HL-60 (cell line): ENCODE measurements around the gene ZNF761.

Experiments used
- CTCF ChIP-seq: IDR thresholded peaks from one replicate; pipeline ENCODE4 v1.5.1; 2011; ENCODE audit warnings: low read length, control low read depth, inconsistent platforms; ENCODE audit not compliant: insufficient read depth
- POLR2AphosphoS5 ChIP-seq: IDR thresholded peaks from 2 replicates; pipeline ENCODE4 v1.6.1; 2012; ENCODE audit warnings: low read depth
- TF ChIP-seq, protein P1 (sequence below): IDR thresholded peaks from 2 replicates; pipeline ENCODE4 v1.6.1; 2012; ENCODE audit warnings: low read depth; ENCODE audit not compliant: insufficient replicate concordance

DNA sequence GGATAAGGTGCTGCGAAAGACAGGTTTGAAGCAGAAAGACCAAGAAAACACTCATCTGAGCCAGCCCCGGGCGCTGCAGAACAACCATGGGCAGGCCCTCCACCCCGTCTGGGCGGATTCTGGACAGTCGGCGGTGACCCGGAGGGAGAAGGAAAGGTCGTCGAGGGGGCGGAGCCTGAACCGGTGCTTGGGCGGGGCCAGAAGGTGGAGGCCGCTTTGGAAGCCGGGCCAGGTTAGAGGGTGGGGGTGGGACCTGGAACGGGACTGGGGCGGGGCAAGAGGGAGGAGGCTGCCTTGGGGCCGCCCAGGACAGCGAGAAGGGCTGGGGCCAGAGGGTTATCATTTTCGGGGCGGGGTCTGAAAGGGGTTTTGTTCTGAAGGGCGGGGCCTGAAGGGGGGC, 41.8 kb upstream of the ZNF761 start:
- TF ChIP-seq CTCF (no peak), POLR2AphosphoS5 (no peak)
- TF ChIP-seq, protein P1, sequence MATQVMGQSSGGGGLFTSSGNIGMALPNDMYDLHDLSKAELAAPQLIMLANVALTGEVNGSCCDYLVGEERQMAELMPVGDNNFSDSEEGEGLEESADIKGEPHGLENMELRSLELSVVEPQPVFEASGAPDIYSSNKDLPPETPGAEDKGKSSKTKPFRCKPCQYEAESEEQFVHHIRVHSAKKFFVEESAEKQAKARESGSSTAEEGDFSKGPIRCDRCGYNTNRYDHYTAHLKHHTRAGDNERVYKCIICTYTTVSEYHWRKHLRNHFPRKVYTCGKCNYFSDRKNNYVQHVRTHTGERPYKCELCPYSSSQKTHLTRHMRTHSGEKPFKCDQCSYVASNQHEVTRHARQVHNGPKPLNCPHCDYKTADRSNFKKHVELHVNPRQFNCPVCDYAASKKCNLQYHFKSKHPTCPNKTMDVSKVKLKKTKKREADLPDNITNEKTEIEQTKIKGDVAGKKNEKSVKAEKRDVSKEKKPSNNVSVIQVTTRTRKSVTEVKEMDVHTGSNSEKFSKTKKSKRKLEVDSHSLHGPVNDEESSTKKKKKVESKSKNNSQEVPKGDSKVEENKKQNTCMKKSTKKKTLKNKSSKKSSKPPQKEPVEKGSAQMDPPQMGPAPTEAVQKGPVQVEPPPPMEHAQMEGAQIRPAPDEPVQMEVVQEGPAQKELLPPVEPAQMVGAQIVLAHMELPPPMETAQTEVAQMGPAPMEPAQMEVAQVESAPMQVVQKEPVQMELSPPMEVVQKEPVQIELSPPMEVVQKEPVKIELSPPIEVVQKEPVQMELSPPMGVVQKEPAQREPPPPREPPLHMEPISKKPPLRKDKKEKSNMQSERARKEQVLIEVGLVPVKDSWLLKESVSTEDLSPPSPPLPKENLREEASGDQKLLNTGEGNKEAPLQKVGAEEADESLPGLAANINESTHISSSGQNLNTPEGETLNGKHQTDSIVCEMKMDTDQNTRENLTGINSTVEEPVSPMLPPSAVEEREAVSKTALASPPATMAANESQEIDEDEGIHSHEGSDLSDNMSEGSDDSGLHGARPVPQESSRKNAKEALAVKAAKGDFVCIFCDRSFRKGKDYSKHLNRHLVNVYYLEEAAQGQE = no peak
